ENCODE measurements around the gene SMR3B. TPM values are rescaled to one million over a fixed set of nuclear protein-coding genes. Genes with fewer than 3 reads are reported as not detected.

The SMR3B gene
- total RNA-seq (1 to 10 TPM; 1.1 to 4.8 TPM), polyA plus RNA-seq (ENCODE audit: insufficient read depth, low read depth, low replicate concordance) (6.1 TPM)
- long read RNA-seq, donor 1: 0 reads
- long read RNA-seq, donor 2: 0 reads

DNA sequence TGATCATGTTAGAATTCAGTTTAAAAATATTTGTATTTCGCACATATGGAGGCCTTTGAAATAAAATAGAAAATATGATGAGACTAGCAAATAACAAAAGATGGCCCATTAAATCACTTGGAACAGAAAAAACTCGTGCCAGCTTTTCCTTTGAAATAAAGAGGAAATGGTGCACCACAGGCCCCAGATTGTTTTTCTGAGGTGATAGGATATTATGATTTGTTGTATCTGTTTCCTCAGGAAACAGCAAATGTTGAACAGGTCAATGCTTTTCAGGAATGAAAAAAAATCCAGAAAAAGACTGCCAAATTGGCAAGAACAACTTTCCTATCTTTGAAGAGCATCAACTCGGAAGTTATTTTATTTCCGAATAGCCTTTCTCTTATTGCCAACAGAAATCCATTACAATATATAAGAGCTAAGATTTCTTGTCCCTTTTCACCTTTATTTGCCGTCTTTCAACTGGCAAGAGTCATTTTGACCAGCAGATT is at the start of gene SMR3B:
Gene SMR3B, plus strand, starts transcription at position 441 of the 491 bp plus-strand sequence. CDS start 1,380 bp downstream, outside the sequence.
- no peaks in the 10 kb centered on the region for H3K4me1 ChIP-seq
- no peak within 1 kb of the TSS for H3K4me3 ChIP-seq
- TF ChIP-seq, protein P1, sequence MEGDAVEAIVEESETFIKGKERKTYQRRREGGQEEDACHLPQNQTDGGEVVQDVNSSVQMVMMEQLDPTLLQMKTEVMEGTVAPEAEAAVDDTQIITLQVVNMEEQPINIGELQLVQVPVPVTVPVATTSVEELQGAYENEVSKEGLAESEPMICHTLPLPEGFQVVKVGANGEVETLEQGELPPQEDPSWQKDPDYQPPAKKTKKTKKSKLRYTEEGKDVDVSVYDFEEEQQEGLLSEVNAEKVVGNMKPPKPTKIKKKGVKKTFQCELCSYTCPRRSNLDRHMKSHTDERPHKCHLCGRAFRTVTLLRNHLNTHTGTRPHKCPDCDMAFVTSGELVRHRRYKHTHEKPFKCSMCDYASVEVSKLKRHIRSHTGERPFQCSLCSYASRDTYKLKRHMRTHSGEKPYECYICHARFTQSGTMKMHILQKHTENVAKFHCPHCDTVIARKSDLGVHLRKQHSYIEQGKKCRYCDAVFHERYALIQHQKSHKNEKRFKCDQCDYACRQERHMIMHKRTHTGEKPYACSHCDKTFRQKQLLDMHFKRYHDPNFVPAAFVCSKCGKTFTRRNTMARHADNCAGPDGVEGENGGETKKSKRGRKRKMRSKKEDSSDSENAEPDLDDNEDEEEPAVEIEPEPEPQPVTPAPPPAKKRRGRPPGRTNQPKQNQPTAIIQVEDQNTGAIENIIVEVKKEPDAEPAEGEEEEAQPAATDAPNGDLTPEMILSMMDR (IDR thresholded peaks at IDR 0.05): no peak
- TF ChIP-seq POLR2A (IDR thresholded peaks at IDR 0.05): no peak
- H3K27ac ChIP-seq: no peak within 1 kb of the TSS
- H3K36me3 ChIP-seq (ENCODE audit: low read depth, missing control alignments): no peaks in the 10 kb centered on the region
- WGBS, 2 donors: 76 to 83% methylated on average over 5 of the region's 5 CpGs
- intact Hi-C loops (cut with DNase I; ENCODE audit: low total_unique reads): no loop called here
- H3K27me3 ChIP-seq: no peaks in the 10 kb centered on the region
- H3K9me3 ChIP-seq: no peaks in the 10 kb centered on the region
- no peak for DNase-seq

DNA sequence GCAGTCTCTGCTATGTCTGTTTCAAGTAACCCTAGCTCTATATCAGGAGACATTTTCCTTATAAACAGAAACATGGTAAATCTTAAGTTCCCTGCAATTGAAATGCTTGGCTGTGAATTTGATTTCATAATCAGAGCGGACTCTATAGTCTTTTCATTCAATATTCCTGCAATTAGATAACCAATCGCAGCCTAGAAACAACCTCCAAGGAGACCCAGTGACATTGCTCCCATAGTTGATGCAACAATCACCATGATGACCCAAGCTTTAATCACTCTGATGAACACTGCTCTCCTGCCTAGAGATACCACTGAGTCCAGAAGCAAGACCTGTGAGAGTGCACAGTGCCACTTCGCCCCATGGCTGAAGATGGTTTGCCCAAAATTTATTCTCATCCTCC is 48.2 kb upstream of the SMR3B start, which contains the start of gene CABS1:
Gene CABS1, plus strand, starts transcription at position 301 of the 400 bp plus-strand sequence. Its CDS starts 59 bp downstream, at position 360.
- WGBS, 2 donors: 70 to 77% methylated on average over 3 of the region's 3 CpGs

DNA sequence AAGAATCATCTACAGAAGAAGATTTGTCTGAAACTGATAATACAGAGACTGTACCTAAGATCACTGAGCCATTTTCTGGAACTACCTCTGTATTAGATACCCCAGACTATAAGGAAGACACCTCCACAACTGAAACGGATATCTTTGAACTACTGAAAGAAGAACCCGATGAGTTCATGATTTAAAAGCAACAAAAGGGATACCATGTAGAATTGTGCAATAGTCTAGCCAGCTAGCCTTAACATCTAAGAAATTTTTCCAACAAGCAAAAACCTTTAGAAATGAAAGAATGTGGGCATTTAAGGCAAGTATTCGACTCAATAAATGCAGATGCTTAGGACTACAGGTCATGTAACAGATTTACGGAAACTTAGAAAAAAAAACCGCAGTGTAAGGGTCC is 46.9 kb upstream of the SMR3B start:
- intact Hi-C loops (cut with DNase I; ENCODE audit: low total_unique reads): no loop called here
- 61 to 71% methylated on average over 5 of the region's 5 CpGs for WGBS, 2 donors

More for the DNA sequence above, 48.2 kb upstream of the SMR3B start, which contains the start of gene CABS1:
- no peak for TF ChIP-seq POLR2A (IDR thresholded peaks at IDR 0.05)
- no peaks in the 10 kb centered on the region for H3K36me3 ChIP-seq (ENCODE audit: low read depth, missing control alignments)
- H3K27ac ChIP-seq: no peak within 1 kb of the TSS
- intact Hi-C loops (cut with DNase I; ENCODE audit: low total_unique reads): no loop called here
- H3K27me3 ChIP-seq: no peaks in the 10 kb centered on the region
- DNase-seq: no peak
- H3K4me3 ChIP-seq: no peak within 1 kb of the TSS
- H3K4me1 ChIP-seq: no peaks in the 10 kb centered on the region
- H3K9me3 ChIP-seq: no peaks in the 10 kb centered on the region

DNA sequence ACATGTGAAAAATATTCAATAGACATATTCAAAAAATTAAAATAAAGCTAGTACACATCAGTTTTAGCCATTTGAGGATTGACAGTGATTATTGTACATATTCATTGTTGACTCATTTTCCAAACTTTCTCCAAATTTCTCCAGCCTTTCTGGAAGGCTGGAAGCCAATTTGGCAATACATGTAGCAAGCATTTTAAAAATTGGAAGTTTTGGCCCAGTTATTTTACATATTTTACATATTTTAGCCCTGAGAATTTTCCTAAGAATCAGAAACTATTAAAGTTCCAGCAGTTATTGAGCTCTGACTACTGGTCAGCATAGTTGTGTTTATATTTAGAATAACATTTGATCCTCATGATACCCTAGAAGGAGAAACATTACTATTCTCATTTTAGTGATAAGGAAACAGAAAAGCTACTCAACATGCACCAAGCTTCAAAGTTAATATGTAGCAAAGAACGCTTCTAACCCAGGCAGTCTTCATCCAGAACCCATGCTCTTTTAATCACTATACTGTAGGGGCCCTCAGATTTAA is 45.0 kb upstream of the SMR3B start:
- Histone ChIP-seq H3K27me3 (no peaks in the 10 kb centered on the region), H3K4me1 (no peaks in the 10 kb centered on the region), H3K27ac (no peak overlapping the region), H3K4me3 (no peak overlapping the region), H3K9me3 (no peaks in the 10 kb centered on the region), H3K36me3 (ENCODE audit: low read depth, missing control alignments) (no peaks in the 10 kb centered on the region)
- TF ChIP-seq POLR2A (IDR thresholded peaks at IDR 0.05): no peak
- intact Hi-C loops (cut with DNase I; ENCODE audit: low total_unique reads): no loop called here
- WGBS, 2 donors: 63 to 81% methylated on average over 1 of the region's 1 CpG
- DNase-seq: no peak

More for the DNA sequence above, 46.9 kb upstream of the SMR3B start:
- Histone ChIP-seq H3K27ac (no peak overlapping the region), H3K36me3 (ENCODE audit: low read depth, missing control alignments) (no peaks in the 10 kb centered on the region), H3K4me1 (no peaks in the 10 kb centered on the region), H3K27me3 (no peaks in the 10 kb centered on the region), H3K4me3 (no peak overlapping the region), H3K9me3 (no peaks in the 10 kb centered on the region)
- no peak for DNase-seq
- TF ChIP-seq, protein P1 (IDR thresholded peaks at IDR 0.05): no peak
- TF ChIP-seq POLR2A (IDR thresholded peaks at IDR 0.05): no peak

DNA sequence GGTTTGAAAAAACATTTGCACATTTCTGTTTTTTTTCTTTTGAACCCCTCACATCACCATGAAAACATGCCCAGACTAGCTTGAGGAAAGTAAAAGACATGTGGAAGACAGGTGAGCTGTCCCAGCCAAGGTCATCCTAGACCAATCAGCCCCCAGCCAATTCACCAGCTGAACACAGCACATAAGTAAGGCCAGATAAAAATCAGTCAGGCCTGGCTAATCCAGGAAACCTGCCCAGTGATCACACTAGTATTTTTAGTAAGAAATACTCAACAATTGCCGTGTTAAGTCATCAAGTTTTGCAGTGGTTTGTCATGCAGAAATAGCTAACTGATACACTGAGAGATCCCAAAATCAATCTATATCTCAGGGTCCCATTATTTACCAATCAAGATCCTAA is 26.7 kb upstream of the SMR3B start:
- Histone ChIP-seq H3K4me3 (no peak overlapping the region), H3K27ac (no peak overlapping the region), H3K27me3 (no peaks in the 10 kb centered on the region), H3K36me3 (ENCODE audit: low read depth, missing control alignments) (no peaks in the 10 kb centered on the region), H3K4me1 (no peaks in the 10 kb centered on the region), H3K9me3 (no peaks in the 10 kb centered on the region)
- intact Hi-C loops (cut with DNase I; ENCODE audit: low total_unique reads): no loop called here
- DNase-seq: no peak
- TF ChIP-seq, protein P1 (IDR thresholded peaks at IDR 0.05): no peak
- no peak for TF ChIP-seq POLR2A (IDR thresholded peaks at IDR 0.05)
- WGBS, 2 donors: 35 to 88% methylated on average over 1 of the region's 1 CpG
